ENCODE results near the gene COBL. TPM values are rescaled to one million over a fixed set of nuclear protein-coding genes. Genes with fewer than 3 reads are reported as not detected.
"Not testable (repeated sequence)": the region's sequence is repeated elsewhere in the genome, so short reads cannot be mapped to it uniquely, and the experiment has no call there.

COBL gene
- total RNA-seq, 4 donors from 2014 or later, result under 0.01 to 7.7 (median 2.6) TPM

GRCh38 chr7:50994753-50995319 is 321.8 kb downstream of the COBL start:
- H3K27me3 ChIP-seq, result no peaks in the 10 kb centered on the region

GRCh38 chr7:50990214-50990613 is 326.4 kb downstream of the COBL start:
- intact Hi-C loops (cut with DNase I; ENCODE audit: low total_unique reads); H3K27me3 ChIP-seq; H3K9me3 ChIP-seq; DNase-seq; H3K4me3 ChIP-seq; H3K4me1 ChIP-seq; H3K36me3 ChIP-seq; H3K27ac ChIP-seq: not testable (repeated sequence)

More at GRCh38 chr7:50994753-50995319, 321.8 kb downstream of the COBL start:
- TF ChIP-seq POLR2A (IDR thresholded peaks at IDR 0.05) (no peak), CTCF (IDR thresholded peaks at IDR 0.05) (no peak)
- Histone ChIP-seq H3K9me3 (no peaks in the 10 kb centered on the region), H3K36me3 (no peaks in the 10 kb centered on the region), H3K27ac (no peak overlapping the region), H3K4me1 (no peaks in the 10 kb centered on the region), H3K4me3 (no peak overlapping the region)
- intact Hi-C loops (cut with DNase I; ENCODE audit: low total_unique reads), result no loop called here
- no peak for DNase-seq

GRCh38 chr7:50988988-50989387 is 327.6 kb downstream of the COBL start:
- Histone ChIP-seq H3K27me3 (no peaks in the 10 kb centered on the region), H3K4me3 (no peak overlapping the region), H3K9me3 (no peaks in the 10 kb centered on the region), H3K36me3 (no peaks in the 10 kb centered on the region), H3K4me1 (no peaks in the 10 kb centered on the region), H3K27ac (no peak overlapping the region)
- DNase-seq, result no peak
- intact Hi-C loops (cut with DNase I; ENCODE audit: low total_unique reads), result no loop called here
- TF ChIP-seq POLR2A (IDR thresholded peaks at IDR 0.05) (no peak), CTCF (IDR thresholded peaks at IDR 0.05) (no peak)

- H3K27ac ChIP-seq, result no peak overlapping the region
- no peak overlapping the region for H3K4me3 ChIP-seq
- no peak for DNase-seq
- H3K27me3 ChIP-seq, result no peaks in the 10 kb centered on the region
- intact Hi-C loops (cut with DNase I; ENCODE audit: low total_unique reads), result no loop called here
- H3K36me3 ChIP-seq, result no peaks in the 10 kb centered on the region
- H3K9me3 ChIP-seq, result no peaks in the 10 kb centered on the region
- TF ChIP-seq CTCF (IDR thresholded peaks at IDR 0.05) (no peak), POLR2A (IDR thresholded peaks at IDR 0.05) (no peak)
- H3K4me1 ChIP-seq, result no peaks in the 10 kb centered on the region
Observed at GRCh38 chr7:50988465-50988864, 328.1 kb downstream of the COBL start.

- DNase-seq, result no peak
- Histone ChIP-seq H3K4me1 (no peaks in the 10 kb centered on the region), H3K4me3 (no peak overlapping the region), H3K36me3 (no peaks in the 10 kb centered on the region), H3K9me3 (no peaks in the 10 kb centered on the region), H3K27ac (no peak overlapping the region), H3K27me3 (no peaks in the 10 kb centered on the region)
- TF ChIP-seq CTCF (IDR thresholded peaks at IDR 0.05) (no peak), POLR2A (IDR thresholded peaks at IDR 0.05) (no peak)
- intact Hi-C loops (cut with DNase I; ENCODE audit: low total_unique reads), result no loop called here
Observed at GRCh38 chr7:50985096-50985495, 331.5 kb downstream of the COBL start.

GRCh38 chr7:50983850-50984249 is 332.8 kb downstream of the COBL start:
- Histone ChIP-seq H3K4me3 (no peak overlapping the region), H3K27me3 (no peaks in the 10 kb centered on the region), H3K36me3 (no peaks in the 10 kb centered on the region), H3K27ac (no peak overlapping the region), H3K4me1 (no peaks in the 10 kb centered on the region), H3K9me3 (no peaks in the 10 kb centered on the region)
- intact Hi-C loops (cut with DNase I; ENCODE audit: low total_unique reads), result no loop called here
- TF ChIP-seq POLR2A (IDR thresholded peaks at IDR 0.05), result no peak
- no peak for TF ChIP-seq CTCF (IDR thresholded peaks at IDR 0.05)
- no peak for DNase-seq

All from uterus (tissue), 4 donors.